Stimulated activated CD4-positive, alpha-beta T cell treated with anti-CD3 and anti-CD28 coated beads, TNF-alpha, amount 100 ng/mL, for 24 hours (primary cell): ENCODE data around the gene PXMP2.
"Not testable (repeated sequence)": the region's sequence is repeated elsewhere in the genome, so short reads cannot be mapped to it uniquely, and the experiment has no call there.

Experiments
- DNase-seq, 3 experiments: peaks; one replicate each; pipeline ENCODE4 v3.0.0-alpha.2; 2020; ENCODE audit warnings: low read depth in 3 of 3

Gene PXMP2

DNA sequence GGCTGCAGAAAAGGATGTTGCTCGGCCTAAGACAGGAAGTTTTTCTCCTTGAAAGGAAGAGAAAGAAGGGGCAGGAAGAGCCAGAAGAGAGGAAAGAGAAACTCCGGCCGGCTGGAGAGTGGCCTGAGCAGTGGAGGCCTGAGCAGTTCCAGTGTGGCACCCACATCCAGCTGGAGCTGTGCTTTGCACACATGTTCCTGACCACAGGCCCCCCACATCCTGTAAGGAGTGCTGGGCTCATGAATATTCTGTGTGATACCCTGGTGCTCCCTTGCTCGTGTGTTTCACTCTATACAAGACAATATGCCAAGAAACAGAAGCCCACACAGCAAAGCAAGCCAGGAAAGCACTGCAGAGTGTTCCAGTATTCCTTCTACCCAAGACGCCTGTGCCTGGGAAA lies 27.3 kb upstream of the PXMP2 start:
- no peak for DNase-seq

DNA sequence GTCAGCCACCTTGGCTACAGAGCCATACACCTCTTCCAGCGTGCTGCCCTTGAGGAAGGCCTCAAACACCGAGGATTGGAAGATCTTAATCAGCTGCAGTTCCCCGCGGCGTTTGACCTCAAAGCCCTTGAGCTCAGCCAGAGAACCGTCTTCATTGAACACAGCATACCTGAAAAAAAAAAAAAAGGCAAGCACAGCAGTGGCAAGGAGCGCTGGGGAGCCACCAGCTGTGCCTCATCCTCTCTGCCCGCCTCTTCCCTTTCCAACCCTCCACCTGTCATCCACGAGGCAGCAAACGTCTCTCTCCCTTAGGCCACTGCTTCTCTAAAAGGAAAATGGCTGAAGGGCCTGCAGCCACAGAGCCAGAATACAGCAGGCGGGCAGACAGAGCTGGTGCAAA lies 26.4 kb upstream of the PXMP2 start:
- no peak for DNase-seq

DNA sequence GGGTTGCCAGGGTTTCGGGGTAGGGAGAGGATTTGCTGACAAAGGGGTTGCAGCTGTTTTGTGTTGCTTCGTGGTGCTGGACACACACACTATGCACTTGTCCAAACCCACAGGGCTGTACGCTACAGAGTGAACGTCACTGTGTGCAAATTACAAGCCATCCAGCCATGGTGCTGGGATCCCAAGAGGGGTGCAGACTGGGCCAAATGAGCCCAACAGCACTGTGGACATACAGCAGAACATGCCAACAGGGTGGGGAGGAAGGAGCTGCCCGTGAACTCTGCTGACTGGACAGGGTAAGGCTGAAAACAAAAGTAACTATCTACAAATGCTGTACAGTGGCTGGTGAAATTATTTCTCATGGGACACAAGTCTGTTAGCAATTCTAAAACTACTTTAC lies 25.4 kb upstream of the PXMP2 start:
- no peak for DNase-seq

DNA sequence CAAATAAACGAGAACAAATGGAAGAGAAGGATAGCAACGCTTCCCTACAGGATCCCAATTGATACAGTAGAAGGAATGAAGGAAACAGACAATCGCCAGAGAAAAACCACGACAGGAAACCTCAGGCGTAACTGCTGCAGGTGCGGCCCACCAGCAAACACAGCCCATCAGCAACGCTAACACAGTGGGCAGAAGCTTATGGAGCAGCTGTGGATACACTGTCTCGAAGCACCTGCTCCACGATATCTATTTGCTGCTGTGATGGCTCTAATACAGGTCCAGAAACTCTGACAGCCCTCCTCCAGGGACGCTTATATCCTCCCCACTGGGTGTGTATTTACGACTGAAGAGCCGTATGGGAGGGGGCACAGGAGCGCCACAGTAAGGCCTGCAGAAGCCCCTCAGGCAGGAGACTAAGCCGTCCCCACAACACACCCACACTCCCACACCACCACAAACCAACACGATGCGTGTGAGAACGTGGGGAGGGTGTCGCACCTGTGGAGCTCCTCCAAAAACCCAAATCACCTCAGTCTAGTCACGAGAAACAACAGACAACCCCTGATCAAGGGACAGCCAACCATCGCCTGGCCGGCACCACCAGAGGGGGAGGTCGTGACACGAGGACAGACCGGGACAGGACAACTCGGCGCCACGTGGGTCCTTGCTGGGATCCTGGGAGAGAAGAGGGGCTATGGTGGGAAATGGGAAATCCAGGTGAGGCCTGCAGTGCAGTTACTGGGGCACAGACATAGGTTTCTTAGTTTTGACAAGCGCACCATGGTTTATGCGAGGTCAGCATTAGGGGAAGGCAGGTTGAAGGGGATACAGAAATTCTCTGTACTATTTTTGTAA lies 24.3 kb upstream of the PXMP2 start:
- DNase-seq: no peak

DNA sequence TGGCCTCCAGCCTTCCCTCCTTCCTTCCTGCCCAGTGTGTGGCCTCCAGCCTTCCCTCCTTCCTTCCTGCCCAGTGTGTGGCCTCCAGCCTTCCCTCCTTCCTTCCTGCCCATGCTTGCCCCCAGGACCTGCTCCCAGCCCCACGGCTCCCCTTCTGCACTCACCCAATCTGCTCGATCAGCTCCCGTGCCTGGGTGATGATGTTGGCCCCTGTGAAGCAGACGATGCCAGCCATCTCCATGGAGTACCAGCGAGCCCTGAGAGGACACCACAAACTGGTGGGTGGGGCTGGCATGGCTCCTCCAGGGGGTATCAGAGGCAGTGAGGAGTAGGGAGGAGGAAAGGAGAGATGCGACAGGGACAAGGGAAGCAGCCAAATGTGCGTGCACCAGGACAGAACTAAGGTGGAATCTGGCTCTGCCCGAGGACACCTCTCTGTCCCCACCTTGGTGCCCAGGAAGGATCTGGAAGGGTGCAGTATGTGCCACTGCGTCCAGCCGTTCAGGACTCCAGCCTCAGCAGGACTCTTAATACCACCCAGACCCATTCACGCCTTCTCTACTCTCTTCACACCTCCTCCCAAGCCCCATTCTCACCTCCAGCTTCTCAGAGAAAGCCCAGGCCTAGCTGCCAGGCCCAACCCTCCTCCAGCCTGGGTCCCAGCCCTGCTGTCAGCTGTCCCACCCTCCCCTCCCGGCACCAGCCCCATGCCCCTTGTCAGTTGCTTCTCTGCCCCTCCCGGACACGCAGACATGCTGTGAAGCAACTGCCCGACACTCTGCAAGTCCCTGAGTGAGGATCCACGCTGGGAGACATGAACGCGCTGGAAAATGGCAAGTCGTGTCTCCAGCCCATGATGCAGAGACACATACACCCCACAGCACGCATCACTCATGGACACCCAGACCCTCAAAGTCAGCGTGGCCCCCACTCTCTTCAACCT lies 22.9 kb upstream of the PXMP2 start:
- DNase-seq: no peak

DNA sequence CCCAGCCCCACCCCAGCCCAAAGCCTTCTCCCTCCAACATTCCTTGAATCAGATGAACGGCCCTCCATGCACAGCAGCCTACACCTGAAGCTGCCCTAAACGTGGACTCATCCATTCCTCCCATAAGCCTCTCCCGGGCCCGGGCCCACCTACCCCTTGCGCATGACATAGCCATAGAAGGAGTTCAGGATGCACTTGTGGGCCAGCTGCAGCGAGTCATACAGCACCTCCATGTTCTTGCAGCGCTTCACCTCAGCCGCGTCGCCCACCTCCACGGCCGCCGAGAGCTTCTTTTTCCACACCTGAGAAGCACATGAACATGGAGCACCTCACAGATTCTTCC lies 22.3 kb upstream of the PXMP2 start:
- DNase-seq: no peak

DNA sequence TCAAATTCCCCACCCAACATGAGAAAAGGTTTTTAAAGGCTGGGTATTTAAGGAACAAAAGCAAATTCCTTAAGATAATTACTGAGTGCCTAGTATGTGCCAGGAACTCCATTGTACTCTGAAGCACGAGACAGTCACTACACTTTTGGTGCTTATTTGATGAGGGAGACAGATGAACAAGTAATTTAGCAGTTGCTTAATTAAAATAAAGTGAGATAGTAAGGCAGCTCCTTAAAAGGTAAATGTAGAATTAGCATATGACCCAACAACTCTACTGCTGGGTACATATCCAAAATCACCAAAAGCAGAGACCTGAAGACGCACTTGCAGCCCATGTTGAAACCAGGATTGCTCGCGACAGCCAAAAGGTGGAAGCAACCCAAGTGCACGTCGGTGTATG lies 21.6 kb upstream of the PXMP2 start:
- DNase-seq: no peak

DNA sequence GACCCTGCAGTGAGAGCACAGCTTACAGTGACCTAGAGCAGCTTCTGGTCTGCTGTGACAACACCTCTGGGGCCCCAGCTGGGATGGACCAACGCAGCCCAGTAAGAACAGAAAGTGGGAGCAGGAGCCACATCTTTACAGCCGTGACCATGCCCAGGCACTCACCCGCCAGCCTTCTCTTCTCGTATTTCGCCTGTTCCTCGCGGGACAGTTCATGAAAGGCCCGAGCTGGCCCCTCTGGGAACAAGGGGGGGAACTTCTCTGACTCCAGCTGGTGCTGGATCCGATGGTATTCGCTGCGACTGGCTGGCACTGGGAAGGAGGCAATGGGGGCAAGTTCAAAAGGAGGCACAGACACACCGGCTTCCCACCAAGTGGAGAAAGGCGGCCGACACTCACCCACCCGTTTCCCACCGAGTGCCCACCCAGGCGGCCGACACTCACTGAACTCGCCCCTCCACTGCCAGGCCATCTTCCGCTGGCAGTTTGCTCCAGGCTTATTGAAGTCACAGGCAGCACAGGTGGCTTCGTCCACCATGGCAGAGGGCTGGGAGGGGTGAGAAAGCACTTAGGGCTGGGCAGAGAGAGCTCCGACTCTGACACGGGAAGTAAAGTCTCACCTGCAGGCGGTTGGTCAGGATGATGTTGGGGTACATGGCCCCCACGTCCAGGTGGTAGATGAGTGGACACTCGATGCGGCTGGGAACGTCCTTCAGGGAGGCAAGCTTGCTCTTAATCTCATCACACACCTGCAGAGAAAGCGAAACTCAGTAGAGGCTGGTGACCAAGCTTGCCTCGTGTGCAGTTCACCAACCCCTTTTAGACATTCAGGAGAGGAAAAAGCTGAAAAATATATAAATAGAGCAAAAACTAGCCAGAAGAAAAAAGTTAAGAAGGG lies 18.9 kb upstream of the PXMP2 start:
- DNase-seq: no peak

DNA sequence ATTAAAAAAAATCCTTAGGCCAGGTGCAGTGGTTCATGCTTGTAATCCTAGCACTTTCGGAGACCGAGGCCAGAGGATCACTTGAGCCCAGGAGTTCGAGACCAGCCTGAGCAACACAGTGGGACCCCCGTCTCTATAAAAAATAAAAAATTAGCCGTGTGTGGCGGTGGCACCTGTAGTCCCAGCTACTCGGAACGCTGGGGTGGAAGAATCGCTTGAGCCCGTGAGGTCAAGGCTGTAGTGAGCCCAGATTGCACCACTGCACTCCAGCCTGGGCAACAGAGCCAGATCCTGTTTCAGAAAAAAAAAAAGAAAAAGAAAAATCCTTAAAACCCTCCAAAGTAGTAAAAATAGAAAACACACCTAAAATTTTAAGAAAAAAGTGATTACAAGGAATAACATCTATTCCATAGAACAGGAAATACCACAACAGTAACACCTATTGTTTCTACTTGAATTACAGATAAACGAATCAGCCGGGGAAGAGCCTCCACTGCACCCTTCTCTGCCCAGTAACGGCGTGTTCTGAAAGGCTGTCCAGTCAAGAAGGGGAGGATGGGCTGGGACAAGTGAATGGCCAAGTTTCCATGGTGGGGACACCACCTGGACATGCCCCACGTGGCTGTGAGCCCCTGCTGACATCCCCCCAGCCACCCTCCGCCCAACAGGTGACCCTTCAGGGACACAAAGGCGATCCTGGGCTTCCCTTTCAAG lies 18.1 kb upstream of the PXMP2 start:
- DNase-seq: no peak

DNA sequence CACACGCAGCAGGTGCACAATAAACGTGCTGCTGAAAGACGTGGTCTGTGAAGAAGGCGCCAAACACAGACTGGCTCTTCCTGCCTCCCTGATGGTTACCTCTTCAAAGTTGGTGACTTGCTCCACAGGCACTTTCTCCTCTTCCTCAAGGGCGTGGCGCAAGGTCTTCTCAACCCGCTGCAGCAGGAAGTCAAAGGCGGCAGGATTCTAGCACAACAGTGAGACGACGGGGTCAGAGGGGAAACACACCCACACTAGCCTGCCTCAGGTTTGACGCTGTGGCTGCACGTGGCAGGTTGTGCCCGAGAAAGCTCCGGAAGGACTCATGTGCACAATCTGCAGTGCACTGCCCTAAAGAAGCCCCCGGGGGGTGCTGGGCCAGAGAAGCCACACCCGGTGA lies 15.3 kb upstream of the PXMP2 start:
- no peak for DNase-seq

DNA sequence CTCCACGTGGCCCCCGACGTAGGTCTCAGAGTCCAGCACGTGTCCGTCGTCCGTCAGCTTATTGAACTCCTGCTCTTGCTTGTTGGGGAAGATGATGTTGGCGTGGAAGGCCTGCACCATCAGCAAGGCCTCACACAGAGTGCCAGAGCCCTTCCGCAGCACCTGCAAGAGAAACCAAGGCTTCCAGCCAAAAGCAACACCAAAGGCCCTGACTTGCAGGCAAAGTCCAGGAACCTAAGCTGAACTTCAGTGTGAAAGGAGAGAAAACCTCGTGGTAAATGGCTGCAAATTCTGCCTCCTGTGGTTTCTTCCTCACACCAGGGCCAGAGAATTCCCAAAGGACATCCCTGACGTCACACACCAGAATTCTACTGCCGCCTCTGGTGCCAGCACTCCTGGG lies 14.7 kb upstream of the PXMP2 start:
- DNase-seq: no peak

DNA sequence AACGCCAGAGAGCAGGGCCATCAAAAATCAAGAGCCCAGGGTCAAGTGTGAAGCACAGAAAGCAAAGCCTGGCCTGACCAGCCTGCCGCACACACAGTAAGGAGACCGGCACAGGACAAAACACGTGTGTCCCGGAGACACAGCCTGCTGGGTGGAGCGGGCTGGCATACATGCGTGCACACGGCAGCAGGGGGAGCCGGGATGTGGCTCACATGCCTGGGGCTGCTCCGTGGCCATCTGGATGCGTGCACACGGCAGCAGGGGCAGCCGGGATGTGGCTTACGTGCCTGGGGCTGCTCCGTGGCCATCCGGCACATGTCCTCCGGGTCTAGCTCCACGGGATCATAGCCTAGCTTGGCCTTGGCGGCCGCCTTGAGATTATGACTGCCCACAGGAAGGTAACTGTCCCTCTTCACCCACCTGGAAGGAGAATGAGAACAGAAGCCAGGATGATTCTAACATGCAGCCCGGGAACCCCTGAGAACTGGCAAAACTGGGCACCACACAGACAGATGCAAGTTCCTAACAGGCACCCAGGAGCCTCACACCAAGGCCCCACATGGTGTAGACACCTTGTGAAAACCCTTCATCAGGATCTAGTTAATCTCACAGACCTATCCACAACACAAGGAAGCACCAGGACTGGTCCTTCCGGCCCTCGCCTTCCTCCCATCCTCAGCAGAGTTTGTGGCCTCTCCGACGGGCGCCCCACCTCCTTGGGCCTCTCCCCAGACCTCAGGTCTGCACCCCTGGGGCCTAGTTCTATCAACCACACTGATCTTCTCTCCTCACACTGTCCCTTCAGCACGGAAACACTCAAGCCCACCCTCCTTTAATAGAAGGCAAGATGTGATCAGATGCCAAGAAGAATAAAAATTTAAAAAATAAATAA lies 13.9 kb upstream of the PXMP2 start:
- DNase-seq: no peak

DNA sequence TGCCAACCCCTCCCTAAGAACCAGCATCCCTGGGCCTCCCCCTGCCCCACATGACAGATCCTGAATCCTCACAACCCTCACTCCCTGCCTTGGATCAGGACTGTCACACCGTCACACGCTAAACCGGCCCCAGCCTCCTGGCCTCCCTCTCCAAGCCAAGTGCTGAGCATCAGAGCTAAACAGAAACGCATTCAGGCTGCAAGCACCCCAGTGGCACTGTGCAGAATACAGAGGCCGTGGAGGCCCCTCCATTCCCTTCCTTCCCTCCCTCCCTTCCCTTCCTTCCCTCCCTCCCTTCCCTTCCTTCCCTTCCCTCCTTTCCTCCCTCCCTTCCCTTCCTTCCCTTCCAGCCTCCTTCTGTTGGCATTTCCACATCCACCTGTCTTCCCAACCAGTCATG lies 12.8 kb upstream of the PXMP2 start:
- DNase-seq: no peak

DNA sequence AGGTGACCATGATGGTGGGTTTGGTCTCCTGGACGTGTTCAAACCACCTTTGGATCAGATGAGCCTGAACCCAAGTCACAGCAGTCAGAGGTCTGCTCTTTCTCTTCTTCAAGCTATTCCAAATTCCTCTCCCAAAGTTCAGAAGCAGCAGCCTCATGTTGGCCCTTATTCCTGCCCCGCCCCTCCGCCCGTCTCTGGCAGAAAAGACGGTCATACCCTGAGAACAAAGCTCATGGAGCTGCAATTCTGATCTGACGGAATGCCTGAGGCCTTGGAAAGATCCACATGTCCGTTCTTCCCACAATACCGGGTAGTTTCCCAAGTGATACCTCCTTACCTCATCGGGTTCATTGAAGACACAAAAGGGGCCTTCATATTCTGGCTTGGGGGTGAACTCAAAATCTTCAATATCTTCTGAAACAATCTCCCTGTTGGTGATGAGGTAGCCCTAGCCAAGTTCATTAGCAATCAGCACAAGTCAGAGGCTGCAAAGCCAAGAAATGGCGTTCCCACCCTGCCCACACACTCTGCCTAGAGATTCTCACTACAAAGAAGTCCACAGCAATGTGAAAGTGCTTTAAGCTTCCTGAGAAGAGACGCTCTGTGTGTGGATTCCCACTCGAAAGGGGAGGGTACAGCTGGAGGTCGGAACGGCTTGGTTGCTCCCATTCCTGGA lies 11.5 kb upstream of the PXMP2 start:
- no peak for DNase-seq

DNA sequence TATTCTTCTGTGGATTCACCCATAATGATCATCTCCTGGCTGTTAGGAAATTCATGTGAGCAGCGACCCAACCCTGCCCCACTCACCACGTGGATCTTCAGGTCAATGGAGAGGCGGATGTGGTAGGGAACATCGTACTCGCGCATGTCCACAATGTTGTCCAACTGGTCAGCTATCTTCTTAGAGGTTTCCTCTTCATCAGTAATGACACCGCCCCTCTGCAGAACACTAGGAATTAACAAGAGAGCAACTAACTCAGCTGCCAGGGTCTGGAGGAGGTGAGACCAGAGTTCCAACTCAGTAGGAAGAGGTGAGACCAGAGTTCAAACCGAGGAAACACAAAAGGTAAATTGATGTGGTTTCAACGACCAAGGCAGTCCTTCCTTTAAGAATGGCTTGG lies 9.9 kb upstream of the PXMP2 start:
- DNase-seq: no peak

DNA sequence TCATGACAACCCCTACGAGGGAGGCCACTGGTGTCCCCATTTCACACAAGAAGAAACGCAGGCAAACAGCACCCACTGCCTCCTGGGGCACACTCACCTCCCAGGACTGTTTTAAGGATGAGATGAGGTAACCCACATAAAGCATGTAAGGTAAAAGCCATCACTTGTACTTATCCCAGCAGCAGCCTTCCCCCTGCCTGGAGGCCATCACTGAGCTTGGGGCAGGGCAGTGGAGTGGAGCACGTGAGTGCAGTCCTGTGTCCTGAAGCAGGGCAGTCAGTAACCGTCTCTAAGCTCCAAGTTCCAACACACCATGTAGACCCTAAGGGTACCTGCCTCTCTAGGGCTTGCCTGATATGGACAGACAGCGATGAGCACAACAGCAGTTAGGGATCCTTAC lies 2.0 kb upstream of the PXMP2 start:
- no peak for DNase-seq

DNA sequence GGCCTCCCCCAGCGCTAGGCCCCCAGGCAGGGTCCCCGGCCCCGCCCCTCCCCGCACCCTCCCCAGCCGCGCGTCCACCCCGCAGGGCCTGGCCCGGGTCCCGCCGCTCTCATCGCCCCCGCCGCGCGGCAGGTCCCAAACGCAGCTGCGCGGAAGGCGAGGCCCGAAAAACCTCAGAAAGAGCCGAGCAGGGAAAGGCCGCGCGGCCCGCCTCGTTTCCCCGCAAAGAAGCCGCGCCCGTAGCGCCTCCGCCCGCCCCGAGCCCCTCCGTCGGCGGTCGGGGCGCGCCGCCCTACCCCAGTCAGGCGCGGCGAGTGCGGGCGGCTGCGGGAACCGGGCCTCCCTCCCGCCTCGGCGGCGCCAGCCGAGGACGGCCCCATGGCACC lies 569 bp upstream of the PXMP2 start:
- no peak for DNase-seq

DNA sequence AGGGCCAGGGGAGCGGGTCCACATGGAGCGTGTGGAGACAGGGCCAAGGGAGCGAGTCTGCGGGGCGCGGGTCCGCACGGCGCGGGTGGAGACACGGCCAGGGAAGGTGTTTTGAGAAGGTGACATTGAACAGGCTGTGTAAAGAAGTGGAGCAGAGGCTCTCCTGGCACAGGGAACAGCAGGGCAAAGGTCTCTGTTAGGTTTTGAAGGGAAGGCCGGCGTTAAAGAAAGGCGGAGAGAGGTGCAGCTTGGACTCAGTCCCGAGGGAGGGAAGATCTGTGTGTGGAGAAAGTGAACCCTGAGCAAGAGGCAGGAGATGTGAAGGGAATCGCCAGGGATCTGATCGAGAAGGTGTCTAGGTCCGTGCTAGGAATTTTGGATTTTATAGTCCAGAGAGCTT lies 1.8 kb downstream of the PXMP2 start:
- no peak for DNase-seq

DNA sequence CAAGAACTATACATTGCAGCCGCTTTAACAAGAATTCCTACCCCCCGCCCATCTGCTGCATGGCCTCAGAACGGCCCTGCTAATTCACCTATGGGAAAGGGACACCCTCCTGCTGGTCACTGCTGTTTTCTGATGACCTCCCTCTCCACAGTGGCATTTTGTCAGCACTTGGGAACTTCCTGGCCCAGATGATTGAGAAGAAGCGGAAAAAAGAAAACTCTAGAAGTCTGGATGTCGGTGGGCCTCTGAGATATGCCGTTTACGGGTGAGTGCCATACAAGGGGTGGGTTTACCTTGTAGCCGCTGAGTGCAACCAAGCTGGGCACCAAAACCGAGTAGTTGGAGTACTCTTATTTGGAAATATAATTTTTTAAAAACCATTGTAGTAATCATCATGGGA lies 2.7 kb downstream of the PXMP2 start:
- no peak for DNase-seq

DNA sequence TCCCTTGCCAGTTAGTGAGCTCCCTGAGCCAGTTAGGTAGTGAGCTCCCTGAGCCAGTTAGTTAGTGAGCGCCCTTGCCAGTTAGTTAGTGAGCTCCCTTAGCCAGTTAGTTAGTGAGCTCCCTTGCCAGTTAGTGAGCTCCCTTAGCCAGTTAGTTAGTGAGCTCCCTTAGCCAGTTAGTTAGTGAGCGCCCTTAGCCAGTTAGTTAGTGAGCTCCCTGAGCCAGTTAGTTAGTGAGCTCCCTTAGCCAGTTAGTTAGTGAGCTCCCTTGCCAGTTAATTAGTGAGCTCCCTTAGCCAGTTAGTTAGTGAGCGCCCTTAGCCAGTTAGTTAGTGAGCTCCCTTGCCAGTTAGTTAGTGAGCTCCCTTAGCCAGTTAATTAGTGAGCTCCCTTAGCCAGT lies 4.6 kb downstream of the PXMP2 start:
- DNase-seq: not testable (repeated sequence)
